Neural cell (in vitro differentiated cells): ENCODE results near the gene PTPRN2.

Experiments
- CTCF ChIP-seq: fragments of 450-650 bp; IDR thresholded peaks from 2 replicates; pipeline ENCODE4 v1.5.1; 2014; ENCODE audit warnings: antibody characterized with exemption, mild to moderate bottlenecking, moderate library complexity; ENCODE audit not compliant: poor library complexity, severe bottlenecking
- POLR2AphosphoS5 ChIP-seq: IDR thresholded peaks from 2 replicates; pipeline ENCODE4 v1.6.1; 2012
- RAD21 ChIP-seq: fragments of 450-650 bp; conservative IDR thresholded peaks from 2 replicates; pipeline ENCODE4 v1.6.1; 2014; ENCODE audit warnings: antibody characterized with exemption, mild to moderate bottlenecking, moderate library complexity
- TF ChIP-seq, protein P1 (sequence below): IDR thresholded peaks from 2 replicates; pipeline ENCODE4 v1.6.1; 2012; ENCODE audit warnings: borderline replicate concordance

- no peak for TF ChIP-seq POLR2AphosphoS5
- no peak for TF ChIP-seq CTCF
- TF ChIP-seq, protein P1, sequence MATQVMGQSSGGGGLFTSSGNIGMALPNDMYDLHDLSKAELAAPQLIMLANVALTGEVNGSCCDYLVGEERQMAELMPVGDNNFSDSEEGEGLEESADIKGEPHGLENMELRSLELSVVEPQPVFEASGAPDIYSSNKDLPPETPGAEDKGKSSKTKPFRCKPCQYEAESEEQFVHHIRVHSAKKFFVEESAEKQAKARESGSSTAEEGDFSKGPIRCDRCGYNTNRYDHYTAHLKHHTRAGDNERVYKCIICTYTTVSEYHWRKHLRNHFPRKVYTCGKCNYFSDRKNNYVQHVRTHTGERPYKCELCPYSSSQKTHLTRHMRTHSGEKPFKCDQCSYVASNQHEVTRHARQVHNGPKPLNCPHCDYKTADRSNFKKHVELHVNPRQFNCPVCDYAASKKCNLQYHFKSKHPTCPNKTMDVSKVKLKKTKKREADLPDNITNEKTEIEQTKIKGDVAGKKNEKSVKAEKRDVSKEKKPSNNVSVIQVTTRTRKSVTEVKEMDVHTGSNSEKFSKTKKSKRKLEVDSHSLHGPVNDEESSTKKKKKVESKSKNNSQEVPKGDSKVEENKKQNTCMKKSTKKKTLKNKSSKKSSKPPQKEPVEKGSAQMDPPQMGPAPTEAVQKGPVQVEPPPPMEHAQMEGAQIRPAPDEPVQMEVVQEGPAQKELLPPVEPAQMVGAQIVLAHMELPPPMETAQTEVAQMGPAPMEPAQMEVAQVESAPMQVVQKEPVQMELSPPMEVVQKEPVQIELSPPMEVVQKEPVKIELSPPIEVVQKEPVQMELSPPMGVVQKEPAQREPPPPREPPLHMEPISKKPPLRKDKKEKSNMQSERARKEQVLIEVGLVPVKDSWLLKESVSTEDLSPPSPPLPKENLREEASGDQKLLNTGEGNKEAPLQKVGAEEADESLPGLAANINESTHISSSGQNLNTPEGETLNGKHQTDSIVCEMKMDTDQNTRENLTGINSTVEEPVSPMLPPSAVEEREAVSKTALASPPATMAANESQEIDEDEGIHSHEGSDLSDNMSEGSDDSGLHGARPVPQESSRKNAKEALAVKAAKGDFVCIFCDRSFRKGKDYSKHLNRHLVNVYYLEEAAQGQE = no peak
- no peak for TF ChIP-seq RAD21
These were observed 133.0 kb downstream of the PTPRN2 start for GRCh38 chr7:158454631-158455030.
